GM12878 (cell line): ENCODE measurements around the gene RBM6. TPM values are rescaled to one million over a fixed set of nuclear protein-coding genes. Genes with fewer than 3 reads are reported as not detected.

Source experiments
- ASH2L ChIP-seq: fragments of 300-600, 200-600 bp; sonication (generic); IDR thresholded peaks from 2 replicates; pipeline ENCODE4 v1.6.1; 2017; ENCODE audit warnings: low read depth, mild to moderate bottlenecking, borderline replicate concordance
- BACH1 ChIP-seq: fragments of 450-650 bp; IDR thresholded peaks from 2 replicates; pipeline ENCODE4 v1.6.1; 2017; ENCODE audit warnings: mild to moderate bottlenecking, borderline replicate concordance
- HSF1 ChIP-seq: fragments of 150-350 bp; IDR thresholded peaks from 2 replicates; pipeline ENCODE4 v1.6.1; 2014; ENCODE audit warnings: mild to moderate bottlenecking, low read depth, low read length
- NBN ChIP-seq: fragments of 450-650 bp; IDR thresholded peaks from 2 replicates; pipeline ENCODE4 v1.6.1; 2016
- RB1 ChIP-seq: fragments of 450-650 bp; formaldehyde crosslinking; IDR thresholded peaks from 2 replicates; pipeline ENCODE4 v1.6.1; 2017; ENCODE audit warnings: mild to moderate bottlenecking, borderline replicate concordance
- SMAD5 ChIP-seq: IDR thresholded peaks from 2 replicates; pipeline ENCODE4 v1.6.1; 2016; ENCODE audit warnings: antibody characterized with exemption, low read depth
- TARDBP ChIP-seq: IDR thresholded peaks from 2 replicates; pipeline ENCODE4 v1.6.1; 2016; ENCODE audit warnings: borderline replicate concordance
- TCF3 ChIP-seq: IDR thresholded peaks from 2 replicates; pipeline ENCODE4 v1.6.1; 2012; ENCODE audit warnings: low read depth, mild to moderate bottlenecking, low read length, borderline replicate concordance; ENCODE audit not compliant: insufficient read depth
- YY1 ChIP-seq: IDR thresholded peaks from 2 replicates; pipeline ENCODE4 v1.6.1; 2011; ENCODE audit warnings: low read depth, mild to moderate bottlenecking, low read length
- ZNF687 ChIP-seq: fragments of 450-650 bp; IDR thresholded peaks from 2 replicates; pipeline ENCODE4 v1.6.1; 2017; ENCODE audit warnings: mild to moderate bottlenecking, moderate library complexity
- polyA plus RNA-seq, 11 experiments: library from polyadenylated mRNA; depleted of rRNA in 4 of 11; unstranded in 6 of 11; stranded (reverse) in 5 of 11; fragments of >200 nt; fragmentation: Nextera tagmentation in 4 of 11; fragmentation: Illumina TruSeq in 1 of 11; extraction: Ambion mirVana in 4 of 11; extraction: Trizol in 1 of 11; gene quantifications; 1 replicate in 1 of 11; 2 replicates in 10 of 11; pipeline versions ENCODE4 v1.2.1 to v1.2.3, GENCODE V29; 2011 to 2016; ENCODE audit warnings: inconsistent platforms in 2 of 11, missing spikeins in 2 of 11, low read depth in 1 of 11
- total RNA-seq, 4 experiments: library from RNA; depleted of rRNA in 3 of 4; stranded (reverse); fragments of >200 nt in 3 of 4; fragmentation: Illumina TruSeq in 1 of 4; extraction: Trizol in 1 of 4; gene quantifications; 2 replicates each; pipeline versions ENCODE4 v1.2.1 to v1.2.3, GENCODE V29; 2013 to 2021

RBM6 gene
- total and polyA plus RNA-seq, 10 of the 15 experiments (the other 5 are each of a cell fraction or from before 2014, with no cell fraction given), result 45.3 to 103 (median 81.3) TPM

- TF ChIP-seq RB1 (no peak), HSF1 (no peak), ASH2L (no peak), SMAD5 (no peak), ZNF687 (peak; percentile 38; the same call in 1 of the 2 replicates), YY1 (peak; percentile 54), NBN (no peak), TARDBP (no peak), BACH1 (no peak), TCF3 (no peak)
- TF ChIP-seq, all 136 proteins: peak for 7
Measured at GRCh38 chr3:49901366-49902339, 38.3 kb upstream of the RBM6 start (continued).
